Upper lobe of left lung (tissue), 6 donors: ENCODE results near the gene TAOK3. TPM values are rescaled to one million over a fixed set of nuclear protein-coding genes. Genes with fewer than 3 reads are reported as not detected.

Experiments
- ATAC-seq, 2 donors: fragments of 200-7000 bp; cut with Tn5 transposase; one replicate each; pipeline ENCODE4 v1.9.1; 2022; ENCODE audit warnings: mild to moderate bottlenecking in 2 of 2, moderate library complexity in 2 of 2; ENCODE audit not compliant: low FRiP score in 2 of 2
- DNase-seq, 2 donors: peaks; one replicate each; pipeline ENCODE4 v3.0.0-alpha.2; 2019 to 2020
- H3K27ac ChIP-seq, 4 donors: fragments of 200-600 bp; sonication (generic); one replicate each; pipeline ENCODE4 v1.5.1; 2016 to 2019
- H3K27me3 ChIP-seq, 4 donors: fragments of 200-600 bp; sonication (generic); one replicate each; pipeline ENCODE4 v1.5.1; 2017 to 2019
- H3K36me3 ChIP-seq, 4 donors: fragments of 200-600 bp; sonication (generic); one replicate each; pipeline ENCODE4 v1.5.1; 2016 to 2019
- H3K4me1 ChIP-seq, 4 donors: fragments of 200-600 bp; sonication (generic); one replicate each; pipeline ENCODE4 v1.5.1; 2018 to 2019
- H3K4me3 ChIP-seq, 4 donors: fragments of 200-600 bp; sonication (generic); one replicate each; pipeline ENCODE4 v1.5.1; 2017 to 2019; ENCODE audit warnings: mild to moderate bottlenecking in 2 of 4, moderate library complexity in 1 of 4
- H3K9me3 ChIP-seq, 4 donors: fragments of 200-600 bp; sonication (generic); one replicate each; pipeline ENCODE4 v1.5.1; 2018 to 2019
- CTCF ChIP-seq, 6 experiments: fragments of 450-650 bp in 4 of 6; fragments of 200-600 bp in 2 of 6; sonication (generic) in 2 of 6; IDR thresholded peaks; one replicate each; pipeline ENCODE4 v1.5.1; 2016 to 2019; ENCODE audit warnings: antibody characterized with exemption in 6 of 6
- EP300 ChIP-seq, 4 donors: sonication (generic); formaldehyde crosslinking; IDR thresholded peaks; one replicate each; pipeline ENCODE4 v1.5.1; 2017; ENCODE audit warnings: antibody characterized with exemption in 4 of 4, control low read depth in 2 of 4
- POLR2A ChIP-seq, 4 donors: fragments of 450-650 bp; IDR thresholded peaks; one replicate each; pipeline ENCODE4 v1.5.1; 2016 to 2017; ENCODE audit warnings: antibody characterized with exemption in 4 of 4, mild to moderate bottlenecking in 2 of 4
- POLR2AphosphoS5 ChIP-seq, 2 donors: sonication (generic); formaldehyde crosslinking; IDR thresholded peaks; one replicate each; pipeline ENCODE4 v1.5.1; 2017; ENCODE audit warnings: antibody characterized with exemption in 2 of 2
- WGBS, 2 donors: methylation state at CpG; one replicate each; pipeline ENCODE4 v1.1.5; 2017 to 2018; 5-methylcytosine and 5-hydroxymethylcytosine counted together
- total RNA-seq, 6 donors: library from RNA; depleted of rRNA in 4 of 6; stranded (reverse); fragments of >200 nt in 4 of 6; gene quantifications; one replicate each; pipeline versions ENCODE4 v1.1.0 to v1.2.1, GENCODE V29; 2016 to 2021
- donor health status: DM: no; HTN: no; CAD: no; lungs with moderate emphysema.
- donor health status: DM: no; HTN: yes; CAD: no; lungs with severe emphysema.

Gene TAOK3
- total RNA-seq, 6 donors from 2014 or later = 49.7 to 111 (median 67.8) TPM

DNA sequence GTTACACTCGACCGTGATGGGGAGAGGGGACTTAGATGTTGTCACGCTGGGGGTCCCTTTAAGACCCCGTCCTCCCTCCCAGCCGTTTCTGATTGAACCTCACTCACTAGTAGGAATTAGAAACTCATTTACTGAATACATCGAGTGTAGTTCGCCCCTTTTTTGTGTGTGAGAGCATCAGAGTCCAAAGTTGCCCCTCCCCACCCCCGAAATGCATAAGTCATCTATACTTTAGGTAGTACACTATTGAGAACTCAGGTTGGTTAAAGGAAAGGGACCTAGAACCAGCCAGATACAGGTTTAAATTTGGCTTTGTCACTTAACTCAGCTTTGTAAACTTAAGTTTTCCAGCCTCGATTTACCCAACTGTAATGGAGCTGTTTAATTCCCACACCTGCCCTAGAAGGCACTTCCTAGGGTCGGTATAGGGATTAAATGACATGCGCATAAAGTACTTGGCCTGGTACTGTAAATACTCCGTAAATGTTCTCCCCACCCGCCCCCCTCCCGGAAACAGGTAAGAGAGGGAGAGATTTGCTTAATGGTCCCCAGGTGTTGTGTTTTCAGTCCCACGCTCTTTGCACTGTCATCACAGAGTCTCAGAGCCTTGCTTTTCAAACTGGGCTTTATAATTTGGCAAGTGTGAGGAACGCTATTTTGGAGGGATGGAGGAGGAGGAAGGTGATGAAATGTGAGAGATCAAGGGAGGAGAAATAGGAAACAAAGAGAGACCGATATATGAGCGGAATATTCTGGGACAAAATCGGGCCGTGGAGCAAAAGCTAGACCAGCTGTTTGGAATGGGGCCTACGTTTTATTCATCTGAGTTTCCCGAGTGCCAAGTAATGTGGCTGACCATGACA lies 4.5 kb upstream of the TAOK3 start:
- Histone ChIP-seq H3K9me3 (no peaks in the 10 kb centered on the region), H3K4me1 (peaks cover 24 to 35% (median 29%) of the 10 kb centered on the region in 4 donors), H3K27ac (peak overlapping the region; percentile 93 to 98 (median 96)), H3K27me3 (no peaks in the 10 kb centered on the region), H3K4me3 (peak overlapping the region; percentile 71 to 97 (median 89)), H3K36me3 (peaks cover 8 to 38% (median 25%) of the 10 kb centered on the region in 4 donors)
- 3 to 7% methylated on average over 18 to 22 of the region's 22 CpGs for WGBS, 2 donors
- no peak for DNase-seq
- TF ChIP-seq CTCF (IDR thresholded peaks at IDR 0.05) (no peak), EP300 (IDR thresholded peaks at IDR 0.05) (no peak), POLR2AphosphoS5 (IDR thresholded peaks at IDR 0.05) (no peak), POLR2A (IDR thresholded peaks at IDR 0.05) (no peak)
- ATAC-seq = no peak

DNA sequence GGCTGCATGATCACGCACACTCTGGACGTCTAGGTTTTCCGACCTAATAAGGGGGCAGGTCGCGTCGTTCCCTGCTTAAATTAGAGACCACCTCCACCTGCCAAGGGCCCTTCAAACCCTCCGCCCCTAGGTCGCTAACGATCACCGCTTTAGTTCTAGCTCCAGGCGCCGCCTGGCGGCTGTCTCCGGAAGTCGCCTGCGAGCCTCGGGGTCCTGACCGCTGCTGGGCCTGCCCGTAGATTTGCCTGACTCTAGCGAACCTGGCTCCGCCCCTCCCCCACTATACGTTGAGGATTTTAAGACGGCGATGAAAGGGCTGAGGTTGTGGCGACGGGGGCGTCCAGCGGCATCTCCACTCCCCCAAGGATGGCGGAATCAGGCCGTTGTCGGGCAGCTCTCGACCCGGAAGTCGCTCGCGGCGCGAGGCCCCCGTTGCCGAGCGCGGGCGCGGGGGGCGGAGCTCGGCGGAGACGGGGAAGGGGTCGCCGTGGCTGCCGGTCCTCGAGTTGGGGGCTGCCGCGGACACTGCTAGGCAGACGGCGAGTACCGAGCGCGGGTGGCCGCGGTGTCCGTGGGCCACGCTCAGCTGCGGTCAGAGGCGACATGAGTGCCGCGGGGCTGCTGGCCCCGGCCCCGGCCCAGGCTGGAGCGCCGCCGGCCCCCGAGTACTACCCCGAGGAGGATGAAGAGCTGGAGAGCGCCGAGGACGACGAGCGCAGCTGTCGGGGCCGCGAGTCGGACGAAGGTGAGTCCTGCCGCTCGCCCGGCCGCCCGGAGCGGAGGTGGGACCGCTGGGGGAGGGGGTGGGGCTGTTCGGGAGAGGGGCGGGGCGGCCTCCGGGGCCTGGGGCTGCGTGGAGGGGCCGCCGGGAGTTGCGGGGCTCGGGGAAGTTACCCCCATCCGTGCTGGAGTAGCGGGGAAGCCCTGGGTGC lies 3.6 kb upstream of the TAOK3 start, which contains the start of gene SUDS3:
Gene SUDS3, plus strand, starts transcription at position 467 of the 932 bp plus-strand sequence. Its CDS starts 137 bp downstream, at position 604.
- Histone ChIP-seq H3K9me3 (no peaks in the 10 kb centered on the region), H3K27ac (peak within 1 kb of the TSS; percentile 93 to 98 (median 96)), H3K4me3 (peak within 1 kb of the TSS; percentile 71 to 97 (median 89)), H3K4me1 (peaks cover 24 to 40% (median 29%) of the 10 kb centered on the region in 4 donors), H3K27me3 (no peaks in the 10 kb centered on the region), H3K36me3 (peaks cover 1 to 29% (median 19%) of the 10 kb centered on the region in 4 donors)
- DNase-seq (peak; percentile 93 to 99), ATAC-seq (peak; percentile 76 to 83)
- TF ChIP-seq EP300 (IDR thresholded peaks at IDR 0.05) (no peak), POLR2A (IDR thresholded peaks at IDR 0.05) (peak in 1 of 4 donors; percentile 74), CTCF (IDR thresholded peaks at IDR 0.05) (peak; percentile 97 to 99 (median 98)), POLR2AphosphoS5 (IDR thresholded peaks at IDR 0.05) (peak; percentile 65 to 78)
- WGBS, 2 donors = 0 to 1% methylated on average over 3 to 16 of the region's 102 CpGs

- Histone ChIP-seq H3K27ac (peak overlapping the region in 3 of 4 donors; percentile 93 to 96 (median 95)), H3K36me3 (peaks cover 0 to 19% (median 9%) of the 10 kb centered on the region in 4 donors), H3K4me3 (peak overlapping the region in 2 of 4 donors; percentile 71 to 90), H3K9me3 (no peaks in the 10 kb centered on the region), H3K4me1 (peaks cover 27 to 50% (median 37%) of the 10 kb centered on the region in 4 donors), H3K27me3 (no peaks in the 10 kb centered on the region)
- DNase-seq = no peak
- WGBS, 2 donors = 66 to 77% methylated on average over 10 of the region's 10 CpGs
- TF ChIP-seq POLR2A (IDR thresholded peaks at IDR 0.05) = no peak
- TF ChIP-seq CTCF (IDR thresholded peaks at IDR 0.05) = no peak
- no peak for TF ChIP-seq EP300 (IDR thresholded peaks at IDR 0.05)
- no peak for TF ChIP-seq POLR2AphosphoS5 (IDR thresholded peaks at IDR 0.05)
- ATAC-seq = no peak
Measured at GRCh38 chr12:118375348-118375747, 2.6 kb upstream of the TAOK3 start.

GRCh38 chr12:118374909-118375308 lies 2.2 kb upstream of the TAOK3 start:
- H3K27ac ChIP-seq = peak overlapping the region in 1 of 4 donors; percentile 95
- no peak for ATAC-seq

More at GRCh38 chr12:118374909-118375308, 2.2 kb upstream of the TAOK3 start:
- H3K9me3 ChIP-seq = no peaks in the 10 kb centered on the region
- peaks cover 0 to 14% (median 7%) of the 10 kb centered on the region in 4 donors for H3K36me3 ChIP-seq
- DNase-seq = no peak
- no peak overlapping the region for H3K4me3 ChIP-seq
- TF ChIP-seq CTCF (IDR thresholded peaks at IDR 0.05) (no peak), EP300 (IDR thresholded peaks at IDR 0.05) (no peak), POLR2AphosphoS5 (IDR thresholded peaks at IDR 0.05) (no peak), POLR2A (IDR thresholded peaks at IDR 0.05) (no peak)
- no peaks in the 10 kb centered on the region for H3K27me3 ChIP-seq
- H3K4me1 ChIP-seq = peaks cover 27 to 55% (median 41%) of the 10 kb centered on the region in 4 donors
- 76 to 84% methylated on average over 5 of the region's 5 CpGs for WGBS, 2 donors
